SIG-M5 treated with dmso at 0.1 percent for 504 hours (cell line): ENCODE measurements around the gene CROT.

Source experiments
- DNase-seq: peaks from one replicate; lab custom pipeline; 2025; ENCODE audit not compliant: unreplicated experiment; lab: John Stamatoyannopoulos, UW

Gene CROT

GRCh38 chr7:87339373-87339897 lies 6.0 kb upstream of the CROT start:
- peak; percentile 15 for DNase-seq

DNA sequence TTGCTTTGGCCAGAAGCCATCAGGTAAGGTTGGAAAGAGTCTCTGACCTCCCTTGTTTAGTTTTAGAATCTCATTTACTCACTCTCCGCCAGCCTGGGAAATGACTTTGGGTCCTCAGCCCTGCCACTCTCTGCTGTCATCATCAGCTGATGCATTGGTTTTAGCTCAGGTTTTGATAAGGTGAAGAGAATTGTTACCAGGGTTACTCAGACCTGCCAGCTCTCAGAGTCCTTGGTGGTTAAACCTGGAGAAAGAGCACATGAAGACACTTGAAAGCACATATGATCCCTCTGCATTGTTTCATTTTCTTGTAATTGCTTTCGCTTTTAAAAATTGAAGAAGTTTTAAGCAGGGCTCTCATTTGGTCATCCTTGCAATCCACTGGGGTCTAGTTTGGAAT lies 4.0 kb upstream of the CROT start:
- no peak for DNase-seq

- no peak for DNase-seq
Measured at GRCh38 chr7:87342231-87342630, 3.2 kb upstream of the CROT start.

GRCh38 chr7:87344446-87344845 lies 1.0 kb upstream of the CROT start:
- DNase-seq: no peak

DNA sequence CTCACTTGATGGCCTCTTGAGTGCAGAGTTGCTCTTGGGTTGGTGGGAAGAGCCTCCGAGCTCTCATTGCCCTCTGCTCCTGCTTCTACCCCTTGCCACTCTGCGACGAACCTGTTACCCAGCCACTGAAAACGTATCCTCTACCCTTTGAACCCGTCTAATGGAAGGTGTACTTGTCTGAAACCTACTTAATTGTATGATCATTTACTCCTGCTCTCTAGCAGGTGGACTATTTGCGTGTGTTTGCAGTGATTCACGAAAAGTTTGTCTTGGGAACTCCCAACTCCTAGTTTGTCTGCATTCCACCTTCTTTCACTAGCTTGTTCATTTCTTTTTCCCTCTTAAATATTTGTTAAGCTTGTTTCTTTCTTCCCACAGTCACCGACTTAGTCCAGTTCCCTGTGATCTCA lies 503 bp downstream of the CROT start:
- no peak for DNase-seq

GRCh38 chr7:87347207-87347606 lies 1.7 kb downstream of the CROT start:
- no peak for DNase-seq

GRCh38 chr7:87347664-87348063 lies 2.2 kb downstream of the CROT start:
- DNase-seq: no peak

DNA sequence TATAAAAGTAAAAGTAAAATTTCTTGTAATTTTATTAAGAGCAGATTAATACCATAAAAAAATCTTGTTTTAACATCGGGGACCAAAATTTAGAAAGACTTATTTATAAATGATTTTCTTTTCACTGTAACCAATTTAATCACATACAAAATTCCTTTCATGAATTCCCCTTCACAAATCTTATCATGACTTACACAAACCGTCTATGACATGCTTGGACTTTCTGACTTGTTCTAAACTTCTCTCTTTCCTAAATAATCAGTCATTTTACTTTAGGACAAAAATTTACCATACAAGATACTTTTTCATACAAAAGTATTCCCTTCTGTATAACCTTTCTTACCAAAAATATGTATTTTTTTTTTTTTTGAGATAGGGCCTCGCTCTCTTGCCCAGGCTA lies 9.3 kb downstream of the CROT start:
- DNase-seq: no peak

- DNase-seq: no peak
Measured at GRCh38 chr7:87356448-87356847, 11.0 kb downstream of the CROT start.

- no peak for DNase-seq
Measured at GRCh38 chr7:87359366-87359765, 13.9 kb downstream of the CROT start.

DNA sequence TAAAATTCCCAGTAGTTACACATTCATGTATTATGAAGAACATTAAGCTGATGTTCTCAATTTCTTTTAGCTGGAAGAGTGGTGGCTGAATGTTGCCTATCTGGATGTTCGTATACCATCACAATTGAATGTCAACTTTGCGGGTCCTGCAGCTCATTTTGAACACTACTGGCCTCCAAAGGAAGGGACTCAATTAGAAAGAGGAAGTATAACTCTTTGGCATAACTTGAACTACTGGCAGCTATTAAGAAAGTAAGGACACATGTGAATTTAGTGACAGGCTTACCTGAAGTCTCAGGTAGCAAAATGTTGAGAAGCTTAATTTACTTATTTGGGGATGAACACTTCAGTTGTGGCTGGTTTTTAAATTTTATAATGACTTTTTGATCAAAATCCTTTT lies 15.9 kb downstream of the CROT start:
- no peak for DNase-seq

DNA sequence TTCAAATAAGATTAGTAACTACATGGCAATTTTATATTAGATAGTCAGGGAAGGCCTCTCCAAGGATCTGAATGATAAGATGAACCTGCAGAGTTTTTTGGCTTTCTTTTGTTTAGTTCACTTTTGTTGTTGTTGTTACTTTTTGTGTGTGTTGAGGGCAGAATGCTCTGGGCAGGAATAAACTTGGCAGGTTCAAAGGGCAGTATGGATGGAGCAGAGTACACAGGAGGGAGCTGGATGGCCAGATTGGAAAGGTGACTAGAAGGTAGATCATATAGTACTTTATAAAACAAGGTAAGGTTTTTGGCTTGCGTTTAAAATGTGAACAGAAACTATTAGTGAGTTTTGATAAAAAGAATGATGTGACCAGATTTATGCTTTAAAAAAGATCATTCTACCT lies 17.9 kb downstream of the CROT start:
- DNase-seq: no peak

GRCh38 chr7:87364246-87364645 lies 18.8 kb downstream of the CROT start:
- no peak for DNase-seq

DNA sequence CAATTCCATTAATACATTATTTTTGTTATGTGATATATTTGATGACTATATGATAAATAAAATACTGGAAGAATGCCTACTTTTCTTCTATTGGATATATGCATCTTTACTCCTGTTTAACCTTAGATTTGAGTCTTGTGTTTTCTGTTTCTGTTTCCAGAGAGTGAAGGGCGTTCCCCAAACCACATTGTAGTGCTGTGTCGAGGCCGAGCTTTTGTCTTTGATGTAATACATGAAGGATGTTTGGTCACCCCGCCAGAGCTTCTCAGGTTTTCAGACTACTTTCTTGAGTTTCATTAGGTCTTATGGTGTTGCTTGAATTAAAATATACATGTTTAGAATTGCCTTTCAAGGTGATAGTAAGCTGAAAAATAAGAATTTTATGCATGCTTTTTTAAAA lies 23.8 kb downstream of the CROT start:
- no peak for DNase-seq

DNA sequence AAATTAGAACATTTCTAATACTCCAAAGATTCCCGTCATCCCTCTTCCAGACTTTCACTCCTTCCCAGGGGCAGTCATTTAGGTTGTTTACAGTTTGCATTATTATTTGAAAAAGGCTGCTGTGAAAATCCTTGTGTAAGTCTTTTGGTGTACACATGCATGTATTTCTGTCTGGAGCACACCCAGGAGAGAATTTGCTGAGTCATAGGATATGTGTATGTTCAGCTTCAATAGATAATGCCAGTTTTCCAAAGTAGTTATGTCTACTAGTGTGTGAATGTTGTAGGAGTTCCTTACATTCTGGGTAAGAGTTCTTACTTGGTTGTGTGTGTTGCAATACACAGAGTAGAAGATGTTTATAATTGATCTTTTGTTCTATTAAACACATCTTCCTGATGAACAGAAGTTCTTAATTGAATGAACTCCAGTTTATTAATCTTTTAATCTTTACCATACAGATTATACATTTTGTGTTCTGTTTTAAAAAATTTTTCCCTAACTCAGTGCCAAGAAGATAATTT lies 25.3 kb downstream of the CROT start:
- no peak for DNase-seq

DNA sequence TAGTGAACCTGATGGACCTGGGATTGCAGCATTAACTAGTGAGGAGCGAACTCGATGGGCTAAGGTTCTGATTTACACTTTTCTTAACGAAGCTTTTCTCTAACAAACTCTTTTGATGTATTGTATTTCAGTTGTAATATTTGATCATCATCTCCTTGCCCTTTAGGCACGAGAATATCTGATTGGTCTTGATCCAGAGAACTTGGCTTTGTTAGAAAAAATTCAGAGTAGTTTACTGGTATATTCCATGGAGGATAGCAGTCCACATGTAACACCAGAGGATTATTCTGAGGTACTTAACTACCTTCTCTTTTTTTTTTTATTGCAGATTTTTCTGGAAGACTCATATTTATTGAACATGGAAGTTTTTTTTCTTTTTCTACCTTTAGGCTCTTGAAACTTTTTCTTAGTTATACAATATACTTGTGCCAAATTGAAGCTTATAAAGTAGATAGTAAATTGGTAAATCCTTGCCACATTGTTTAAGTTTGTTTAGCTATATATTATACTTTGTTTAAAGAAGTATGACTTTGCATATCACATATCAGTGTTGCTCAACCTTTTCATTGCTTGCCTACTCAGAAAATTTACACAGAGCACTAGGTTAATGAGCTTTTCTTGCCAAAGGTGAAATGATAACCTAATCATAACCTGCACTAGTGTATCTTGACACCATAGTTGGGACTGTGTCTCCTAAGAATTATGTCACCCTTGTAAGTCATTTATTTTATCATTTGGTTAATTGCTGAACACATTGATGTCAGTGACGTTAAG lies 30.4 kb downstream of the CROT start:
- DNase-seq: no peak

GRCh38 chr7:87380905-87381304 lies 35.4 kb downstream of the CROT start:
- DNase-seq: no peak

DNA sequence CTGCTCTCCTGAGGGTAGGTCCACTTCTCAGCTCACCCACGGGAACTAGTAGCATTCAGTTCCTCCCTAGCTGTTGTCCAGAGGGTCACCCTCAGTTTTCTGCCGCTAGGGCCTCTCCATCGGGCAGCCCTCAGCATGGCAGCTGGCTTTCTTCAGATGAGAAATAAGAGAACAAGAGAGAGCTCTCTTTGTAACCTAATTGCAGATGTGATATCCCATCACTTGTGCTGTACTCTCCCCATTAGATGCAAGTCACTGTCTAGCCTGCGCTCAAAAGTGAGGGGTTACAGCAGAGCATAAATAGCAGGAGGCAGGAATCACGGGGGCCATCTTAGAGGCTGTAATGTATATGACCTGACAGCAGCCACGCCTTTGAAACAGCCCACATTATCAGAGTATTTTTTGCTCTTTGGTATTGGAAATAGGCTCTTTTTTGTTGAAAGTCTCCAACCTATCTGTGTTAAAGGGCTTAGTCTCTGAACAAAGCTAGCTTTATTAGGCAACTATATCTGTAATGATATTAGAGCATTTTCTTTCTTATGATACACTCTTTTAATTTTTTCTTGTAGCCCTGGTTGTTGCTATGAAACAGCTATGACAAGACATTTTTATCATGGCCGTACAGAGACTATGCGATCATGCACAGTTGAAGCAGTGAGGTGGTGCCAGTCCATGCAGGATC lies 45.7 kb downstream of the CROT start:
- no peak for DNase-seq

- DNase-seq: no peak
Measured at GRCh38 chr7:87395442-87396020, 50.1 kb downstream of the CROT start.

DNA sequence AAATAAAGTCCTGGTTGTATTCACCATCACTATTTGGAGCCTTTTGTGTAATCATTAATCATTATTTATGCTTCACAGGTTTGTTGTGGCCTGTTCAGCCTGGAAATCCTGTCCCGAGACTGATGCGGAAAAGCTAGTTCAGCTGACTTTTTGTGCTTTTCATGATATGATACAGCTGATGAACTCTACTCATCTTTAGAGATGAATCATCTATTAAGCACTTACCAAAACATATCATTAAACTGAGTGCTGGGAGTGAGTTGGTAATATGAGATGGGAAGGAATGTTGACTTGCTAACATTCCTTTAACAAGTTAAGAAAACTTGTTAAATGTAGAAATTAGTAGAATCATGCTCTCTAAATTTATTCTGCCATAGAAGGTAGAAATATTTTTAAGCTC lies 53.0 kb downstream of the CROT start:
- DNase-seq: no peak

DNA sequence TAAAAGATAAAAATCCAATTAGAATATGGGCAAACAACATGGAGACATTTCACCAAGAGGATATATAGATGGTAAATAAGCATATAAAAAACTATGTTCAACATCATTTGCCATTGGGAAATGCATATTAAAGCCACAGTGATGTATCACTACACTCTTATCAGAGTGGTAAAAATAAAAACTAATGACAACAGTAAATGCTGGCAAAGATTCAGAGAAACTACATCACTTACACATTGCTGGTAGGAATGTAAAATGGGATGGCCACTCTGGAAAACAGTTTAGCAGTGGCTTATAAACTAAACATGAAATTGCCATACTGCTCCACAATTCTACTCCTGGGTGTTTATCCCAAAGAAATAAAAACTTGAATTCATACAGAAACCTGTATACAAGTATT lies 59.2 kb downstream of the CROT start:
- no peak for DNase-seq

DNA sequence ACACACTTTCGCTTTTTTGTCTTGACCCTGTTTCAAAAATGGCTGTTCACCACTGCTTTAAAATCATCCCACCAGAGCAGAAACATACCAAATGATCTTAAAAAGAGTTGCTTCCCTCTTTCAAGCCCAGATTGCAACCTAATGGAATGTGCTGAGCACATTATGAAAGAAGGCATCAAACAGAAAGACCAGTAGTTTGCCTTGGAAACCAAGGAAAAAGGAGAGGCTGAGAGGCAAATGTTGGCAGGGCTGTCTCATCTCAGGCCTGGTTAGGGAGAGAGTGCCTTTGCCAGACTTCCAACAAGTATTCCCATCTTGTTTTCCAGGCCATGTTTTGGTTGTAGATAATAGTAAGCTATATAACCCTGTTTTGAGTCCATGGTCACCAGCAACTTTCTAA lies 65.7 kb downstream of the CROT start:
- DNase-seq: no peak
